Measurements from ENCODE around the gene ENO4.

The ENO4 gene

GRCh38 chr10:116857156-116857555 lies 7.9 kb downstream of the ENO4 start:
- H3K4me3 ChIP-seq (ENCODE audit: low read depth, low read length), result no peak overlapping the region
- DNase-seq (ENCODE audit: low read depth, low spot score), result no peak
- in situ Hi-C loops (cut with HindIII; ENCODE audit: low sequenced_read_pairs), result no loop called here
- TF ChIP-seq CTCF (IDR thresholded peaks at IDR 0.05; ENCODE audit: low read depth, low read length), result no peak

- no peak for DNase-seq (ENCODE audit: low read depth, low spot score)
- H3K4me3 ChIP-seq (ENCODE audit: low read depth, low read length), result no peak overlapping the region
- no peak for TF ChIP-seq CTCF (IDR thresholded peaks at IDR 0.05; ENCODE audit: low read depth, low read length)
- in situ Hi-C loops (cut with HindIII; ENCODE audit: low sequenced_read_pairs), result no loop called here
These were observed 12.5 kb downstream of the ENO4 start for GRCh38 chr10:116861796-116862195.

- TF ChIP-seq CTCF (IDR thresholded peaks at IDR 0.05; ENCODE audit: low read depth, low read length), result no peak
- no peak overlapping the region for H3K4me3 ChIP-seq (ENCODE audit: low read depth, low read length)
- in situ Hi-C loops (cut with HindIII; ENCODE audit: low sequenced_read_pairs), result no loop called here
- no peak for DNase-seq (ENCODE audit: low read depth, low spot score)
These were observed 15.1 kb downstream of the ENO4 start for GRCh38 chr10:116864436-116864835.

- in situ Hi-C loops (cut with HindIII; ENCODE audit: low sequenced_read_pairs), result no loop called here
- no peak for DNase-seq (ENCODE audit: low read depth, low spot score)
- TF ChIP-seq CTCF (IDR thresholded peaks at IDR 0.05; ENCODE audit: low read depth, low read length), result no peak
- no peak overlapping the region for H3K4me3 ChIP-seq (ENCODE audit: low read depth, low read length)
These were observed 16.8 kb downstream of the ENO4 start for GRCh38 chr10:116866066-116866465.

- TF ChIP-seq CTCF (IDR thresholded peaks at IDR 0.05; ENCODE audit: low read depth, low read length), result no peak
- peak; percentile 14 for DNase-seq (ENCODE audit: low read depth, low spot score)
These were observed 17.8 kb downstream of the ENO4 start for GRCh38 chr10:116866987-116867595.

GRCh38 chr10:116868198-116868676 lies 18.9 kb downstream of the ENO4 start:
- in situ Hi-C loops (cut with HindIII; ENCODE audit: low sequenced_read_pairs), result no loop called here
- no peak overlapping the region for H3K4me3 ChIP-seq (ENCODE audit: low read depth, low read length)
- TF ChIP-seq CTCF (IDR thresholded peaks at IDR 0.05; ENCODE audit: low read depth, low read length), result no peak
- no peak for DNase-seq (ENCODE audit: low read depth, low spot score)

More at GRCh38 chr10:116866987-116867595, 17.8 kb downstream of the ENO4 start:
- in situ Hi-C loops (cut with HindIII; ENCODE audit: low sequenced_read_pairs), result no loop called here
- no peak overlapping the region for H3K4me3 ChIP-seq (ENCODE audit: low read depth, low read length)

Data from astrocyte of the spinal cord (primary cell).